Fibroblast of the aortic adventitia (primary cell): Measurements from ENCODE around the gene TPD52L1. TPM values are rescaled to one million over a fixed set of nuclear protein-coding genes. Genes with fewer than 3 reads are reported as not detected.

Experiments
- DNase-seq: peaks from one replicate; pipeline ENCODE4 v3.0.0-alpha.2; 2010; ENCODE audit warnings: low read depth
- H3K4me3 ChIP-seq: 2 replicates; pipeline ENCODE4 v1.5.1; 2011; ENCODE audit warnings: low read depth, mild to moderate bottlenecking, control low read depth, low read length, moderate library complexity
- total RNA-seq: library from RNA; depleted of rRNA; stranded (reverse); fragments of >200 nt; gene quantifications from 2 replicates; pipeline ENCODE4 v1.2.3, GENCODE V29; 2012; ENCODE audit warnings: low replicate concordance
- TF ChIP-seq, protein P1 (sequence below): IDR thresholded peaks from 2 replicates; pipeline ENCODE4 v1.5.1; 2011; ENCODE audit warnings: mild to moderate bottlenecking, low read length, control low read depth, inconsistent platforms; ENCODE audit not compliant: insufficient read depth

Gene TPD52L1, protein sequence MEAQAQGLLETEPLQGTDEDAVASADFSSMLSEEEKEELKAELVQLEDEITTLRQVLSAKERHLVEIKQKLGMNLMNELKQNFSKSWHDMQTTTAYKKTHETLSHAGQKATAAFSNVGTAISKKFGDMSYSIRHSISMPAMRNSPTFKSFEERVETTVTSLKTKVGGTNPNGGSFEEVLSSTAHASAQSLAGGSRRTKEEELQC
- 20.8 and 21.7 TPM in 2 replicates for total RNA-seq

- TF ChIP-seq, protein P1, sequence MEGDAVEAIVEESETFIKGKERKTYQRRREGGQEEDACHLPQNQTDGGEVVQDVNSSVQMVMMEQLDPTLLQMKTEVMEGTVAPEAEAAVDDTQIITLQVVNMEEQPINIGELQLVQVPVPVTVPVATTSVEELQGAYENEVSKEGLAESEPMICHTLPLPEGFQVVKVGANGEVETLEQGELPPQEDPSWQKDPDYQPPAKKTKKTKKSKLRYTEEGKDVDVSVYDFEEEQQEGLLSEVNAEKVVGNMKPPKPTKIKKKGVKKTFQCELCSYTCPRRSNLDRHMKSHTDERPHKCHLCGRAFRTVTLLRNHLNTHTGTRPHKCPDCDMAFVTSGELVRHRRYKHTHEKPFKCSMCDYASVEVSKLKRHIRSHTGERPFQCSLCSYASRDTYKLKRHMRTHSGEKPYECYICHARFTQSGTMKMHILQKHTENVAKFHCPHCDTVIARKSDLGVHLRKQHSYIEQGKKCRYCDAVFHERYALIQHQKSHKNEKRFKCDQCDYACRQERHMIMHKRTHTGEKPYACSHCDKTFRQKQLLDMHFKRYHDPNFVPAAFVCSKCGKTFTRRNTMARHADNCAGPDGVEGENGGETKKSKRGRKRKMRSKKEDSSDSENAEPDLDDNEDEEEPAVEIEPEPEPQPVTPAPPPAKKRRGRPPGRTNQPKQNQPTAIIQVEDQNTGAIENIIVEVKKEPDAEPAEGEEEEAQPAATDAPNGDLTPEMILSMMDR = peak; percentile 94
- peak within 1 kb of the TSS; percentile 72 for H3K4me3 ChIP-seq
- DNase-seq = peak; percentile 67
Observed at GRCh38 chr6:125153391-125154117, at the start of gene TPD52L1. TPD52L1 (plus strand) TSS chr6:125153773; CDS start chr6:125153952, 179 bp downstream.

- H3K4me3 ChIP-seq = no peak overlapping the region
- peak; percentile 55 for DNase-seq
- TF ChIP-seq, protein P1 = no peak
Observed at GRCh38 chr6:125104425-125104824, 49.1 kb upstream of the TPD52L1 start.

GRCh38 chr6:125107048-125107447 lies 46.5 kb upstream of the TPD52L1 start:
- DNase-seq = no peak
- TF ChIP-seq, protein P1 = no peak

GRCh38 chr6:125107896-125108295 lies 45.7 kb upstream of the TPD52L1 start:
- H3K4me3 ChIP-seq = no peak overlapping the region
- TF ChIP-seq, protein P1 = no peak
- no peak for DNase-seq

More at GRCh38 chr6:125107048-125107447, 46.5 kb upstream of the TPD52L1 start:
- no peak overlapping the region for H3K4me3 ChIP-seq

DNA sequence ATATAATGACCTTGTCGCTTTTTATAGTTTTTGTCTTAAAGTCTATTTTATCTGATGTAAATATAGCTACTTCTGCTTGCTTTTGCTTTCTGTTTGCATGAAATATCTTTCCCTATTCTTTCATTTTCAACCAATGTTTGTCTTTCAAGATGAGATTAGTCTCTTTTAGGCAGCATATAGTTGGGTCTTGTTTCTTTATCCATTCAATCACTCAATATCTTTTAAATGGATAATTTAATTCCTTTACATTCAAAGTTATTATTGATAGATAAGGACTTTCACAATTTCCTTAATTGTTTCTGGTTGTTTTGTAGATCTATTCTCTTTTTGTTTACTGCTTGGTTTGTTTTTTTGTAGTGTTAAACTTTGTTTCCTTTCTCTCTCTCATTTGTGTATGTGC lies 43.5 kb upstream of the TPD52L1 start:
- TF ChIP-seq, protein P1 = no peak
- no peak overlapping the region for H3K4me3 ChIP-seq
- no peak for DNase-seq

DNA sequence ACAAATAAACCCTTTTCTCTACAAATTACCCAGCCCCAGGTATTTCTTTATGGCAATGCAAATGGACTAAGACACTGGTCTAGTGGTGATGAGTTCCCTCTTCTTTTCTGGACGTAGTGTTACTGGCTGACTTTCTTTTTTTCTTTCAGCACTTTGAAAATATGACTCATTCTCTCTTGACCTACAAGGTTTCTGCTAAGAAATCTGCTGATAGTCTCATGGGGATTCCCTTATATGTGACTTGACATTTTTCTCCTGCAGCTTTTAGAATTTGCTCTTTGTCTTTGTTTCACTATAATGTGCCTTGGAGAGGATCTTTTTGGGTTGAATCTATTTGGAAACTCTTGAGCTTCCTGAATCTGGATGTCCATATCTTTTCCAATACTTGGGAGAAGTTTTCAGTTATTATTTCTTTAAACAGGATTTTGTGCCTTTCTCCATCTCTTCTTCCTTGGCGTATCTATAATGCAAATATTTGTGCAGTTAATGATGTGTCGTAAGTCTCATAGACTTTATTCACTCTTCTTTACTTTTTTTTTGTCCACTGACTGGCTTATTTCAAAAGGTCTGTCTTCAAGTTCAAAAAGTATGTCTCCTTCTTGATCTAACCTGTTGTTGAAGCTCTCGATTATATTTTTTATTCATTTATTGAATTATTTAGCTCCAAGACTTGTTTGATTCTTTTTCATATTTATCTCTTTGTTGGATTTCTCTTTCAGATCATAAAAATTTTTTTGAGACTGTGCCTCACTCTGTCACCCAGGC lies 42.2 kb upstream of the TPD52L1 start:
- H3K4me3 ChIP-seq = no peak overlapping the region
- TF ChIP-seq, protein P1 = no peak
- DNase-seq = no peak
